Natural killer cell (primary cell): ENCODE measurements around the gene TMEM131. TPM values are rescaled to one million over a fixed set of nuclear protein-coding genes. Genes with fewer than 3 reads are reported as not detected.

Source experiments
- ATAC-seq, 3 donors: fragments of 150-1000 bp in 2 of 3; fragments of 200-7000 bp in 1 of 3; cut with Tn5 transposase; 1 replicate in 1 of 3; 2 replicates in 2 of 3; pipeline ENCODE4 v1.10.0; 2021; ENCODE audit warnings: mild to moderate bottlenecking in 2 of 3, moderate library complexity in 2 of 3
- DNase-seq, 2 donors: peaks; one replicate each; pipeline versions ENCODE4 v3.0.0 to v3.0.0-alpha.2; 2013 to 2021; ENCODE audit warnings: mixed read lengths in 1 of 2
- H3K27ac ChIP-seq: one replicate; pipeline ENCODE4 v1.5.1; 2013; ENCODE audit warnings: mild to moderate bottlenecking, low read length
- H3K27me3 ChIP-seq: one replicate; pipeline ENCODE4 v1.6.1; 2013; ENCODE audit warnings: low read length; ENCODE audit not compliant: control insufficient read depth, insufficient read depth
- H3K36me3 ChIP-seq: one replicate; pipeline ENCODE4 v1.6.1; 2013; ENCODE audit warnings: low read length; ENCODE audit not compliant: control insufficient read depth, insufficient read depth
- H3K4me1 ChIP-seq: one replicate; pipeline ENCODE4 v1.6.1; 2013; ENCODE audit warnings: low read length; ENCODE audit not compliant: control insufficient read depth, insufficient read depth
- H3K4me3 ChIP-seq: one replicate; pipeline ENCODE4 v1.5.1; 2013; ENCODE audit warnings: low read length
- H3K9me3 ChIP-seq: one replicate; pipeline ENCODE4 v1.6.1; 2013; ENCODE audit warnings: low read length; ENCODE audit not compliant: control insufficient read depth, insufficient read depth
- H3K27ac Mint-ChIP-seq, 2 donors: one replicate each; pipeline ENCODE4 v1.8.0; 2022; ENCODE audit warnings: mild to moderate bottlenecking in 2 of 2, mixed read lengths in 2 of 2, moderate library complexity in 1 of 2
- H3K27me3 Mint-ChIP-seq, 2 donors: one replicate each; pipeline ENCODE4 v1.8.0; 2022; ENCODE audit warnings: low read depth in 2 of 2, mixed read lengths in 2 of 2
- H3K36me3 Mint-ChIP-seq: one replicate; pipeline ENCODE4 v1.8.0; 2022; ENCODE audit warnings: mixed read lengths
- H3K4me1 Mint-ChIP-seq, 2 donors: one replicate each; pipeline ENCODE4 v1.8.0; 2022; ENCODE audit warnings: mixed read lengths in 2 of 2
- H3K4me3 Mint-ChIP-seq: one replicate; pipeline ENCODE4 v1.8.0; 2022; ENCODE audit warnings: mild to moderate bottlenecking, moderate library complexity, mixed read lengths
- H3K9me3 Mint-ChIP-seq, 2 donors: one replicate each; pipeline ENCODE4 v1.8.0; 2022; ENCODE audit warnings: mixed read lengths in 2 of 2
- CTCF ChIP-seq: fragments of 200-600 bp; IDR thresholded peaks from one replicate; pipeline ENCODE4 v1.8.0; 2022; ENCODE audit warnings: antibody characterized with exemption
- WGBS: methylation state at CpG from one replicate; pipeline ENCODE4 v1.1.7; 2013; ENCODE audit warnings: missing lambda C conversion rate; ENCODE audit not compliant: insufficient coverage; 5-methylcytosine and 5-hydroxymethylcytosine counted together
- intact Hi-C: fragments of 100-400 bp; cut with micrococcal nuclease; formaldehyde crosslinking; loops from one replicate; pipeline ENCODE4 v1.14.2; 2022
- total RNA-seq, 4 donors: library from RNA; stranded (reverse); fragments of 120-200 nt in 1 of 4; gene quantifications; one replicate each; pipeline versions ENCODE4 v1.2.3 to v1.2.4, GENCODE V29; 2013 to 2022

TMEM131 gene
- total RNA-seq, 3 donors from 2014 or later (not counting 1 experiment from before 2014, with no cell fraction given), result 44.8 to 72.1 (median 67.1) TPM

GRCh38 chr2:97911922-97912575 lies 83.7 kb downstream of the TMEM131 start:
- no peak for TF ChIP-seq CTCF
- Mint-ChIP-seq H3K9me3 (no peaks in the 10 kb centered on the region), H3K4me3 (no peak overlapping the region), H3K27ac (peak overlapping the region in 1 of 2 donors; percentile 16), H3K36me3 (no peaks in the 10 kb centered on the region), H3K4me1 (peaks cover 47 to 49% of the 10 kb centered on the region in 2 donors), H3K27me3 (no peaks in the 10 kb centered on the region)
- Histone ChIP-seq H3K36me3 (peaks cover 3% of the 10 kb centered on the region), H3K4me1 (peaks cover 3% of the 10 kb centered on the region), H3K27me3 (no peaks in the 10 kb centered on the region), H3K9me3 (no peaks in the 10 kb centered on the region), H3K27ac (no peak overlapping the region), H3K4me3 (no peak overlapping the region)
- no peak for DNase-seq
- WGBS, result no CpG with 5 or more reads among the region's 1 CpG
- no peak for ATAC-seq
- intact Hi-C loops, result no loop called here

- intact Hi-C loops, result no loop called here
- peaks cover 3% of the 10 kb centered on the region for H3K4me1 ChIP-seq
- H3K4me3 Mint-ChIP-seq, result no peak overlapping the region
Measured at GRCh38 chr2:97911206-97911921, 84.4 kb downstream of the TMEM131 start.

GRCh38 chr2:97910403-97911205 lies 85.1 kb downstream of the TMEM131 start:
- no peaks in the 10 kb centered on the region for H3K27me3 ChIP-seq
- Mint-ChIP-seq H3K36me3 (peaks cover 6% of the 10 kb centered on the region), H3K9me3 (no peaks in the 10 kb centered on the region), H3K27me3 (no peaks in the 10 kb centered on the region), H3K4me3 (no peak overlapping the region), H3K27ac (peak overlapping the region in 1 of 2 donors; percentile 16), H3K4me1 (peaks cover 48 to 61% of the 10 kb centered on the region in 2 donors)
- DNase-seq, result no peak
- H3K36me3 ChIP-seq, result peaks cover 3% of the 10 kb centered on the region
- no peak for TF ChIP-seq CTCF
- intact Hi-C loops, result no loop called here
- WGBS, result 100% methylated on average over 3 of the region's 9 CpGs
- H3K9me3 ChIP-seq, result no peaks in the 10 kb centered on the region
- H3K4me1 ChIP-seq, result peaks cover 3% of the 10 kb centered on the region
- no peak overlapping the region for H3K27ac ChIP-seq
- H3K4me3 ChIP-seq, result no peak overlapping the region
- ATAC-seq, result no peak

More at GRCh38 chr2:97911206-97911921, 84.4 kb downstream of the TMEM131 start:
- no peaks in the 10 kb centered on the region for H3K27me3 ChIP-seq
- H3K36me3 ChIP-seq, result peaks cover 3% of the 10 kb centered on the region
- DNase-seq (no peak), ATAC-seq (peak in 2 of 3 donors; percentile 24 to 77)
- Mint-ChIP-seq H3K9me3 (no peaks in the 10 kb centered on the region), H3K27me3 (no peaks in the 10 kb centered on the region), H3K4me1 (peaks cover 47 to 55% of the 10 kb centered on the region in 2 donors), H3K27ac (peak overlapping the region; percentile 13 to 16), H3K36me3 (peaks cover 5% of the 10 kb centered on the region)
- H3K27ac ChIP-seq, result no peak overlapping the region
- H3K4me3 ChIP-seq, result no peak overlapping the region
- no peaks in the 10 kb centered on the region for H3K9me3 ChIP-seq
- WGBS, result 100% methylated on average over 1 of the region's 4 CpGs
- no peak for TF ChIP-seq CTCF
